GM21723 (cell line): Measurements from ENCODE around the gene HDGFL2.

Experiments
- ATAC-seq: cut with Tn5 transposase; IDR thresholded peaks from one replicate; pipeline ENCODE4 v1.9.1; 2021; ENCODE audit warnings: mild to moderate bottlenecking, moderate library complexity; ENCODE audit not compliant: unreplicated experiment

The HDGFL2 gene

GRCh38 chr19:4472174-4472974, at the start of gene HDGFL2:
Gene HDGFL2 (plus strand): TSS chr19:4472297. CDS start chr19:4472351, 54 bp downstream.
- no peak for ATAC-seq

GRCh38 chr19:4423416-4424126, 48.5 kb upstream of the HDGFL2 start:
- no peak for ATAC-seq

DNA sequence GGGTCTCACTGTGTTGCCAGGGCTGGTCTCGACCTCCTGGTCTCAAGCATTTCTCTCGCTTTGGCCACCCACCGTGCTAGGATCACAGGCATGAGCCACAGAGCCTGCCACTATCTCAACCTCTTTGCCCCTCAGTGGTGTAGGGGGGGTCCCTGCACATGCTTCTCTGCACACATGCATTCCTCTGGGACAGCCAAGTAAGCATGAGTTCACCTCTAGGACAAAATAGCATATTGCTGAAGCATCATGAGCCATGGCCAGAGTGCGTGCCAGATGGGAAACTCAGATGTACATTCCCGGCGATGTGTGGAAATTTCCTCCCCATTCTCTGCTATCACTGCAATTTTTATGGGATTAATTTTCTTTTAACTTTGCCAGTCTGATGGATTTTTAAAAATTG, 46.6 kb upstream of the HDGFL2 start:
- ATAC-seq, result no peak

DNA sequence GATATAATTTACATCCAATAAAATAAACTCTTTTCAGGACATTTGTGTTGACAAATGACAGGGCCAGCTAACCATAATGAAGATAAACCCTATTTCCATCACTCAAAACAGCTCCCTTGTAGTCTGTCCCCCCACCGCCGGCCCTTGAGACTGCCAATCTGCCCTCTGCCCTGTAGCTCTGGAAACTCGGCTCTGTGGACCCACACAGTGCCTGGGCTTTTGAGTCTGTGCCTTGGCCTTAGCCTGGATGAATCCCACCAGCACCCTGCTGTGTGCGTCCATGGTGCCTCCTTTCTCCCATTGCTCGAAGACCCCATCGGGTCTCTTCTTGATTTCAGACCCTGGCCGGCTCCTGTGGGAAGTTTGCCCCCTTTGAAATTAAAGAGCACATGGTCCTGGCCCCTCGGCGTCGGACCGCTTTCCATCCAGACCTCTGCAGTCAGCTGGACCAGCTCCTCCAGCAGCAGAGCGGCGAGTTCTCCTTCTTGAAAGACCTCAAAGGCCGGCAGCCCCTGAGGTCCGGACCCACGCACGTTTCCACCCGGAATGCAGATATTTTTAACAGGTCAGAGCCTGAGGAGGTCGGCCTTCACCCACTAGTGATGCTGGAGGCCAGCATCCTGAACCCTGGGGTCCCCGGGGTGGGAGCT, 43.6 kb upstream of the HDGFL2 start:
- no peak for ATAC-seq

- ATAC-seq, result no peak
Observed at GRCh38 chr19:4429256-4429655, 42.8 kb upstream of the HDGFL2 start.

- no peak for ATAC-seq
Observed at GRCh38 chr19:4429771-4430171, 42.3 kb upstream of the HDGFL2 start.

GRCh38 chr19:4430760-4431159, 41.3 kb upstream of the HDGFL2 start:
- ATAC-seq, result no peak

DNA sequence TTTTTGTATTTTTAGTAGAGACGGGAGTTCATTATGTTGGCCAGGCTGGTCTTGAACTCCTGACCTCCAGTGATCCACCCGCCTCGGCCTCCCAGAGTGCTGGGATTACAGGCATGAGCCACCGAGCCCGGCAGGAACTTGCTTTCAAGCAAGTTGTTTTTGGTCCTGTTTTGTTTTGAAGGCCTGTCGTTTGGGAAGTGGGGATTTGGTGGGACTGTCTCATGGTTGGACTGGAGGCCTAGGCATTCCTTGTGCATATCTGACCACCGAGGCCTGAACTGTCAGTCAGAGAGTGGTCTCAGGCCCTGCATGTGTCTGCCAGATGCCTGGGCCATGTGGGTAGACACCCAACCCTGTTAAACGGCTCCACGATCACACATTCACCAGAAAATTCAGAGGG, 40.8 kb upstream of the HDGFL2 start:
- ATAC-seq, result no peak

DNA sequence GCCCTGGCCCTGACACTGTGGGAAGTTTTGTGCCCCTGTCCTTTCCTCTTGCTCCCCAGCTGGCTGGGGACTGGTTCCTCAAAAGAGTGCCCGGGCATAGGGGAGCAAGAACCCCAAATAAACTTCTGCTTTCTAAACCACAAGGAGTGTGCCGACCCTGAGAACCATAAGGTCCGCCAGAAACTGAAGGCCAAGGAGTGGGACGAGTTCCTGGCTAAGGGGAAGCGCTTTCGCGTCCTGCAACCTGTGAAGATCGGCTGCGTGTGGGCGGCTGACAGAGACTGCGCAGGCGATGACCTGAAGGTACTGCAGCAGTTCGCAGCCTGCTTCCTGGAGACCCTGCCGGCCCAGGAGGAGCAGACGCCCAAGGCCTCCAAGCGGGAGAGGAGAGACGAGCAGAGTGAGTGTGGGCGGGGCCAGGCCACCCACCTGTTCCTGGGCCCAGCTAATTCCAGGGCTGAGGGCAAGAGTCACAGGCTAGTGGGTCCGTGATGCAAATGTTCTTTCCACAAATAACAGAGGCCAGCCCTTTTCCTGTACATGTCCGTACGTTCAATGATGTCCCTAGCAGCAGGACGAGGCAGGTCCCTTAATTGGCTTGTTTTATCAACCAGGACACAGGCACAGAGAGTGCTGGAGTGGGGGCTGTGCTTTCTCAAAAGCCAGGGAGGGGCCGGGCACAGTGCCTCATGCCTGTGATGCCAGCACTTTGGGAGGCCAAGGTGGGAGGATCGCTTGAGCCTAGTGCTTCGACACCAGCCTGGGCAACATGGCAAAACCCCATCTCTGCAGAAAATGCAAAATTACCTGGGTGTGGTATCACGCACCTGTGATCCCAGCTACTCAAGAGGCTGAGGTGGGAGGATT, 40.1 kb upstream of the HDGFL2 start:
- ATAC-seq, result no peak

- ATAC-seq, result no peak
Observed at GRCh38 chr19:4432918-4433506, 39.1 kb upstream of the HDGFL2 start.

- no peak for ATAC-seq
Observed at GRCh38 chr19:4434391-4434790, 37.7 kb upstream of the HDGFL2 start.

GRCh38 chr19:4436231-4436630, 35.9 kb upstream of the HDGFL2 start:
- no peak for ATAC-seq

GRCh38 chr19:4437103-4437502, 35.0 kb upstream of the HDGFL2 start:
- ATAC-seq, result no peak

- ATAC-seq, result no peak
Observed at GRCh38 chr19:4439243-4439642, 32.9 kb upstream of the HDGFL2 start.

DNA sequence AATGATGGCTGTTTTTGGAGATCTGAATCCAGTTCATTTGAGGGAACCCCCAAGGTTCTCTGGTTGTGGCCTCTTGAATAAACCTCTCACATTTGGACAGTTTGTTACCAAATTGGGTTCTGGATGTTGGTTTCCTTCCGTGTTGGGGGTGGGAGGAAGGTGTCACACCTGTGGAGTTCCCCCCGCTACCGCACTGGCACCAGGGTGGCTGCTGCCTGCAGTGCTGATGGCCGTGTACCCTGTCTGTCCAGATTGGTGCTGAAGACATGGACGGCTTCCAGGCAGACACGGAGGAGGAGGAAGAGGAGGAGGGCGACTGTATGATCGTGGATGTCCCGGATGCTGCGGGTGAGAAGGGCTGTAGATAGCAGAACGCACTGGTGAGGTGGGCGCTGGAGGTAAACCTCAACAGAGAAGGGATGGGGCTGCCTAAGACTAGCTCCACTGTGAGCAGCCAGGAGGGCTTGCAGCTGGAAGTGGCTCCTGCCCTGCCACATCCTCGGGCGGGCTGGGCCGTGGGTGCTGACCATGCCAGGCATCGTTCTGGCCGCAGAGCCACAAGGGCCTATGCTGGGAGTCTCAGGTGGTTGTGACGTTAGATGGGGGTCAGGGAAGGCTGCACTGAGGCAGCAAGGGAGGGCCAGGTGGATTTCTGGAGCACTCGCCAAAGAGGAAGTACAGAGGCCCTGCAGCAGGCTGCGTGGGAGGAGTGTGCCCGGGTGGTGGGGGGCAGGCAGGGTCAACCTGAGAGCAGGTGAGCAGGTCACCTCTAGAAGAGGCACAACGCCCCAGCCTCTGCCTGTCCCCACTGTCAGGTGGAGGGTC, 29.9 kb upstream of the HDGFL2 start:
- ATAC-seq, result no peak

DNA sequence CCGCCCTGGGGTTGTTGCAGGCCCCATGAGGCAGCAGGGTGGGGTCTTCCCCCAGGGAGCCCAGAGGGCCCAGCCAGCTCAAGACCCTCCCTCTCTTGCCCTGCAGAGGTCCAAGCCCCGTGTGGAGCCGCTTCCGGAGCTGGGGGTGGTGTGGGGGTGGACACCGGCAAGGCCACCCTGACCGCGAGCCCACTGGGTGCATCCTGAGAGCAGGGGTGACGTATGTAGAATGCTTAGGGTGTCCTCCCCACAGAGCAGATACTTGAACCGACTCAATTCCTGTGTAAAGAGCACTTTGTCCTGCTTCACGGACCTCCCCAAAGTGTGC, 29.3 kb upstream of the HDGFL2 start:
- ATAC-seq, result no peak

GRCh38 chr19:4443188-4443587, 28.9 kb upstream of the HDGFL2 start:
- ATAC-seq, result no peak

GRCh38 chr19:4443966-4444764, 27.9 kb upstream of the HDGFL2 start:
- no peak for ATAC-seq
